ENCODE measurements around the gene GTSE1. TPM values are rescaled to one million over a fixed set of nuclear protein-coding genes. Genes with fewer than 3 reads are reported as not detected.

The GTSE1 gene
- polyA plus RNA-seq, 3 donors, result 0.04 TPM; not detected in 2

DNA sequence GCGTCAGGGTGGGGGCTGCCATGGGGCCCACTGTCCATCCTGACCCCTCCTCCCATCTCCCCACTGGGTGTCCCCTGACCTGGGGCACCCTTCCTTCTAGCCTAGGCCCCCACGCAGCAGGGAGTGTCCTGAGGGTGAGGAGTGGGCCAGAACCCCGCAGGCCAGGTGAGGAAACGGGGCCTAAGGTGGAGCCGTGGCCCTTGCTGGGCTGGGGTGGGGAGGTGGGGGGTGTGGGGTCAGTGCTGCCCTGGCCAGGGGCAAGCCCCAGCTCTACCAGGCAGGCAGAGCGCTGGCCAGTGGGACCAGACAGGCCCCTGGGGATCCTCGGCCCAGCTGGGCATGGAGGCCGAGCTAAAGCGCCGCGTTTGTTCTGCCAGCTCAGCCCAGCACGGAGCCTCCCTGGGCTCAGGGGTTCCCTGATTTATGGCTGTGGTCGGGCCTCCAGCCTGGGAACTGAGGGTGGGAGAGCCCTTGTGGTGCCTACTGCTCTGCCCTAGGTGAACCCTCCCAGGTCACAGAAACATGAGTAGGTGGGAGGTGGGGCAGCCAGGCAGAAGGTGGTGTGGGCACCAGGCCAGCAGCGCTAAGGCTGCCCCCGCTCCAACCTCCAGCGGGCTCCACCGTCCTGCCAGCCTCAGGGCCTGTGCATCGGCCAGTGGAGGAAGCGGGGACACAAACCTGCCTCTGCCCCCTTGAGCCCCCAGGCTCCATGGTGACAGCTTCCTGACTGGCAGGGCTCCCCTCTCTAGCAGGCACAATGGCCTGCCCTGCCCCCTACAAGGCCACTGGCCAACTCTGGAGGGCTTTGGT lies 61.2 kb downstream of the GTSE1 start:
- no peak overlapping the region for H3K9ac ChIP-seq (ENCODE audit: insufficient read depth, low read length, poor library complexity, severe bottlenecking)
- DNase-seq, result no peak
- no peaks in the 10 kb centered on the region for H3K4me1 ChIP-seq (ENCODE audit: control insufficient read depth in 1 of 2, insufficient read depth in 2 of 2, low read length in 2 of 2)
- Mint-ChIP-seq H3K36me3 (peaks cover 43 to 57% of the 10 kb centered on the region in 2 donors), H3K4me1 (no peaks in the 10 kb centered on the region), H3K9me3 (peaks cover 0 to 3% (median 0%) of the 10 kb centered on the region in 7 donors), H3K27ac (no peak overlapping the region), H3K27me3 (ENCODE audit: low read depth in 3 of 3) (peaks cover 2 to 12% (median 6%) of the 10 kb centered on the region in 3 donors), H3K4me3 (no peak overlapping the region)
- intact Hi-C loops (cut with micrococcal nuclease), result no loop called here
- H3K79me2 ChIP-seq (ENCODE audit: insufficient read depth, low read length), result no peaks in the 10 kb centered on the region
- WGBS (ENCODE audit: insufficient coverage), result 61% methylated on average over 16 of the region's 19 CpGs
- no peak overlapping the region for H3K4me2 ChIP-seq (replicated peaks; ENCODE audit: extremely low read depth, low read length, poor library complexity, severe bottlenecking)
- H3K36me3 ChIP-seq (replicated peaks in 1 of 2; ENCODE audit: control insufficient read depth in 1 of 2, insufficient read depth in 2 of 2, low read length in 2 of 2), result peaks cover 40 to 47% of the 10 kb centered on the region in 2 donors
- no peaks in the 10 kb centered on the region for H3K27me3 ChIP-seq (ENCODE audit: control insufficient read depth in 2 of 2, insufficient read depth in 2 of 2, low read length in 2 of 2)
- H2AFZ ChIP-seq (ENCODE audit: insufficient read depth, low read depth, low read length, poor library complexity, severe bottlenecking), result no peak overlapping the region
- H3K9me3 ChIP-seq (replicated peaks in 1 of 2; ENCODE audit: control insufficient read depth in 1 of 2, insufficient read depth in 1 of 2, low read length in 2 of 2), result no peaks in the 10 kb centered on the region
- peaks cover 18% of the 10 kb centered on the region for H4K20me1 ChIP-seq (ENCODE audit: insufficient read depth, low read length)
- no peak overlapping the region for H3K27ac ChIP-seq (ENCODE audit: low read depth in 1 of 2, low read length in 2 of 2)
- H3K4me3 ChIP-seq (replicated peaks in 1 of 3; ENCODE audit: low read depth in 2 of 3, low read length in 3 of 3), result no peak overlapping the region
- TF ChIP-seq, protein P1, sequence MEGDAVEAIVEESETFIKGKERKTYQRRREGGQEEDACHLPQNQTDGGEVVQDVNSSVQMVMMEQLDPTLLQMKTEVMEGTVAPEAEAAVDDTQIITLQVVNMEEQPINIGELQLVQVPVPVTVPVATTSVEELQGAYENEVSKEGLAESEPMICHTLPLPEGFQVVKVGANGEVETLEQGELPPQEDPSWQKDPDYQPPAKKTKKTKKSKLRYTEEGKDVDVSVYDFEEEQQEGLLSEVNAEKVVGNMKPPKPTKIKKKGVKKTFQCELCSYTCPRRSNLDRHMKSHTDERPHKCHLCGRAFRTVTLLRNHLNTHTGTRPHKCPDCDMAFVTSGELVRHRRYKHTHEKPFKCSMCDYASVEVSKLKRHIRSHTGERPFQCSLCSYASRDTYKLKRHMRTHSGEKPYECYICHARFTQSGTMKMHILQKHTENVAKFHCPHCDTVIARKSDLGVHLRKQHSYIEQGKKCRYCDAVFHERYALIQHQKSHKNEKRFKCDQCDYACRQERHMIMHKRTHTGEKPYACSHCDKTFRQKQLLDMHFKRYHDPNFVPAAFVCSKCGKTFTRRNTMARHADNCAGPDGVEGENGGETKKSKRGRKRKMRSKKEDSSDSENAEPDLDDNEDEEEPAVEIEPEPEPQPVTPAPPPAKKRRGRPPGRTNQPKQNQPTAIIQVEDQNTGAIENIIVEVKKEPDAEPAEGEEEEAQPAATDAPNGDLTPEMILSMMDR (IDR thresholded peaks at IDR 0.05), result no peak

DNA sequence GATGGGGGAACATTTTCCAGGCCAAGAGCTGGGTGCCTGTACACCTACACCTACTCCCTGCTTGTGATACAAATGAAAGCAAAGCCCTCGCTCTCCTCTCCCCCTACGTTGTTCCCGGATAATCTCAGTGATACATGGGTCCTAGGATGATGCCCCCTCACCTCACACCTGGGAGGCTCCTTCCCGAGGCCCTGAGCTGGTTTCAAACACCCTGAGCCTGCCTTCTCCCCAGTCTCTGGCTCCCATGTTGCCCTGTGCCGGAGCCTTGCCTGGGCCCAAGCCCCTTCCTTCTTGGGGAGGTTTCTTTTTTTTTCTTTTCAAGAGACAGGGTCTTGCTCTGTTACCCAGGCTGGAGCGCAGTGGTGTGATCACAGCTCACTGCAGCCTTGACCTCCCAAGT lies 62.1 kb downstream of the GTSE1 start:
- Mint-ChIP-seq H3K27me3 (ENCODE audit: low read depth in 3 of 3) (peaks cover 2 to 12% (median 6%) of the 10 kb centered on the region in 3 donors), H3K4me1 (no peaks in the 10 kb centered on the region)

More for the DNA sequence above, 62.1 kb downstream of the GTSE1 start:
- no peak overlapping the region for H3K4me3 ChIP-seq (replicated peaks in 1 of 3; ENCODE audit: low read depth in 2 of 3, low read length in 3 of 3)
- H4K20me1 ChIP-seq (ENCODE audit: insufficient read depth, low read length), result peaks cover 15% of the 10 kb centered on the region
- peaks cover 31 to 39% of the 10 kb centered on the region in 2 donors for H3K36me3 ChIP-seq (replicated peaks in 1 of 2; ENCODE audit: control insufficient read depth in 1 of 2, insufficient read depth in 2 of 2, low read length in 2 of 2)
- no peak for DNase-seq
- WGBS (ENCODE audit: insufficient coverage), result 100% methylated on average over 4 of the region's 6 CpGs
- H3K79me2 ChIP-seq (ENCODE audit: insufficient read depth, low read length), result no peaks in the 10 kb centered on the region
- H3K9me3 ChIP-seq (replicated peaks in 1 of 2; ENCODE audit: control insufficient read depth in 1 of 2, insufficient read depth in 1 of 2, low read length in 2 of 2), result no peaks in the 10 kb centered on the region
- H2AFZ ChIP-seq (ENCODE audit: insufficient read depth, low read depth, low read length, poor library complexity, severe bottlenecking), result no peak overlapping the region
- no peak overlapping the region for H3K4me2 ChIP-seq (replicated peaks; ENCODE audit: extremely low read depth, low read length, poor library complexity, severe bottlenecking)
- H3K27ac ChIP-seq (ENCODE audit: low read depth in 1 of 2, low read length in 2 of 2), result no peak overlapping the region
- no peak overlapping the region for H3K9ac ChIP-seq (ENCODE audit: insufficient read depth, low read length, poor library complexity, severe bottlenecking)
- no peaks in the 10 kb centered on the region for H3K4me1 ChIP-seq (ENCODE audit: control insufficient read depth in 1 of 2, insufficient read depth in 2 of 2, low read length in 2 of 2)
- intact Hi-C loops (cut with micrococcal nuclease), result no loop called here
- H3K27ac Mint-ChIP-seq, result peak overlapping the region in 1 of 7 donors; percentile 33
- H3K9me3 Mint-ChIP-seq, result peaks cover 0 to 3% (median 0%) of the 10 kb centered on the region in 7 donors
- no peak overlapping the region for H3K4me3 Mint-ChIP-seq
- TF ChIP-seq, protein P1 (IDR thresholded peaks at IDR 0.05), result no peak
- H3K27me3 ChIP-seq (ENCODE audit: control insufficient read depth in 2 of 2, insufficient read depth in 2 of 2, low read length in 2 of 2), result no peaks in the 10 kb centered on the region
- H3K36me3 Mint-ChIP-seq, result peaks cover 39 to 49% of the 10 kb centered on the region in 2 donors
